Endothelial cell of umbilical vein (primary cell): Measurements from ENCODE around the gene GRID1. TPM values are rescaled to one million over a fixed set of nuclear protein-coding genes. Genes with fewer than 3 reads are reported as not detected.

Experiments used
- BruUV-seq: library from RNA; stranded (reverse); fragments of 400-500 nt; replicated peaks from 2 replicates; lab custom pipeline; 2021; lab: Mats Ljungman, UMichigan
- CTCF ChIA-PET: fragments of 300-600, 350-600 bp; sonication (Branson Sonifier 250); formaldehyde crosslinking; loops from one replicate; lab custom pipeline; 2021; ENCODE audit warnings: antibody characterized with exemption, inconsistent platforms; lab: Charles Lee
- POLR2A ChIA-PET: fragments of 300-600, 350-600 bp; sonication (Branson Sonifier 250); formaldehyde crosslinking; loops from one replicate; lab custom pipeline; 2021; ENCODE audit warnings: antibody characterized with exemption, inconsistent platforms; lab: Charles Lee
- DNase-seq: peaks from one replicate; pipeline ENCODE4 v3.0.0-alpha.2; 2011; ENCODE audit warnings: low read depth, low spot score
- FAIRE-seq: peaks from 2 replicates; lab custom pipeline; 2011; peaks lifted over from hg19 to GRCh38; lab: Jason Lieb, UNC
- H2AFZ ChIP-seq: 2 replicates; pipeline ENCODE4 v1.6.0; 2012; ENCODE audit warnings: low read depth, low read length, control low read depth, inconsistent platforms
- H3K27ac ChIP-seq: 2 replicates; pipeline ENCODE4 v1.5.1; 2011; ENCODE audit warnings: low read depth, mild to moderate bottlenecking, control low read depth, low read length, moderate library complexity; ENCODE audit not compliant: insufficient read depth
- H3K27me3 ChIP-seq, 2 experiments: 2 replicates each; pipeline versions ENCODE4 v1.6.0 to v1.6.1; 2011; ENCODE audit warnings: low read length in 2 of 2, mixed read lengths in 1 of 2; ENCODE audit not compliant: control insufficient read depth in 2 of 2, insufficient read depth in 2 of 2
- H3K36me3 ChIP-seq, 2 experiments: 2 replicates in 1 of 2; 3 replicates in 1 of 2; pipeline ENCODE4 v1.5.1; 2011; ENCODE audit warnings: low read length in 2 of 2, mild to moderate bottlenecking in 1 of 2, moderate library complexity in 1 of 2; ENCODE audit not compliant: control insufficient read depth in 2 of 2, insufficient read depth in 2 of 2; ENCODE audit errors: extremely low read depth in 1 of 2
- H3K4me1 ChIP-seq: 3 replicates; pipeline ENCODE4 v1.5.1; 2011; ENCODE audit warnings: mild to moderate bottlenecking, low read length; ENCODE audit not compliant: control insufficient read depth, insufficient read depth; ENCODE audit errors: extremely low read depth
- H3K4me2 ChIP-seq: 2 replicates; pipeline ENCODE4 v1.6.1; 2011; ENCODE audit warnings: low read length, control low read depth, mixed read lengths; ENCODE audit not compliant: insufficient read depth
- H3K4me3 ChIP-seq, 3 experiments: fragments of 200-600 bp in 1 of 3; sonication (generic), shearing (Covaris generic) in 1 of 3; replicated peaks in 1 of 3; 2 replicates each; pipeline ENCODE4 v1.5.1; 2011 to 2016; ENCODE audit warnings: control low read depth in 3 of 3, low read length in 3 of 3, mild to moderate bottlenecking in 2 of 3, inconsistent platforms in 1 of 3, low read depth in 1 of 3, moderate library complexity in 1 of 3; ENCODE audit not compliant: insufficient read depth in 1 of 3
- H3K79me2 ChIP-seq: 2 replicates; pipeline ENCODE4 v1.6.0; 2012; ENCODE audit warnings: low read length, inconsistent platforms; ENCODE audit not compliant: control insufficient read depth, insufficient read depth
- H3K9ac ChIP-seq: replicated peaks from 2 replicates; pipeline ENCODE3; 2011; ENCODE audit warnings: low read length, control low read depth; ENCODE audit not compliant: insufficient read depth; ENCODE audit errors: extremely low read depth
- H3K9me1 ChIP-seq: replicated peaks from 3 replicates; pipeline ENCODE4 v1.6.0; 2011; ENCODE audit warnings: mild to moderate bottlenecking, low read length; ENCODE audit not compliant: control insufficient read depth, insufficient read depth; ENCODE audit errors: extremely low read depth
- H3K9me3 ChIP-seq: replicated peaks from 2 replicates; pipeline ENCODE4 v1.5.1; 2012; ENCODE audit warnings: low read length, inconsistent platforms; ENCODE audit not compliant: control insufficient read depth, insufficient read depth
- H4K20me1 ChIP-seq: replicated peaks from 2 replicates; pipeline ENCODE3; 2011; ENCODE audit warnings: mild to moderate bottlenecking, low read length; ENCODE audit not compliant: control insufficient read depth, insufficient read depth; ENCODE audit errors: extremely low read depth
- CTCF ChIP-seq, 2 donors: IDR thresholded peaks; 1 replicate in 1 of 2; 2 replicates in 1 of 2; pipeline ENCODE4 v1.5.1; 2011; ENCODE audit warnings: low read length in 2 of 2, mild to moderate bottlenecking in 2 of 2, moderate library complexity in 2 of 2, control low read depth in 1 of 2, inconsistent platforms in 1 of 2, low read depth in 1 of 2; ENCODE audit not compliant: insufficient read depth in 1 of 2; ENCODE audit errors: extremely low read depth in 1 of 2
- EZH2 ChIP-seq: IDR thresholded peaks from 2 replicates; pipeline ENCODE4 v1.6.1; 2012; ENCODE audit warnings: borderline replicate concordance, low read depth, mild to moderate bottlenecking, moderate library complexity, low read length, inconsistent platforms; ENCODE audit not compliant: severe bottlenecking
- FOS ChIP-seq: IDR thresholded peaks from 2 replicates; pipeline ENCODE4 v1.6.1; 2011; ENCODE audit warnings: mild to moderate bottlenecking, low read length, moderate library complexity, borderline replicate concordance; ENCODE audit not compliant: insufficient read depth
- GATA2 ChIP-seq: IDR thresholded peaks from 2 replicates; pipeline ENCODE4 v1.7.0; 2011; ENCODE audit warnings: low read depth, mild to moderate bottlenecking, moderate library complexity, mixed read lengths, low read length; ENCODE audit not compliant: insufficient read length, insufficient read depth
- JUN ChIP-seq: IDR thresholded peaks from 2 replicates; pipeline ENCODE4 v1.6.1; 2011; ENCODE audit warnings: borderline replicate concordance, low read depth; ENCODE audit not compliant: insufficient read length, insufficient read depth
- MYC ChIP-seq: IDR thresholded peaks from one replicate; pipeline ENCODE4 v1.6.1; 2011; ENCODE audit warnings: mild to moderate bottlenecking, low read depth, low read length
- POLR2A ChIP-seq: IDR thresholded peaks from 2 replicates; pipeline ENCODE4 v1.6.1; 2012; ENCODE audit warnings: low read depth, mild to moderate bottlenecking, control low read depth, low read length
- POLR2AphosphoS5 ChIP-seq: IDR thresholded peaks from 2 replicates; pipeline ENCODE4 v1.6.1; 2012; ENCODE audit warnings: low read depth, mild to moderate bottlenecking, control low read depth, low read length, moderate library complexity; ENCODE audit not compliant: insufficient read depth
- dilution Hi-C: fragments of 300-500 bp; cut with MboI; formaldehyde crosslinking; loops from one replicate; pipeline ENCODE4 v1.15.0; 2019; ENCODE audit warnings: low sequenced_read_pairs; ENCODE audit not compliant: extremely low pct_ligation_motif_present
- intact Hi-C: fragments of 100-400 bp; cut with micrococcal nuclease; formaldehyde crosslinking; loops from one replicate; pipeline ENCODE4 v1.10.0; 2022
- polyA plus RNA-seq, 4 experiments: library from polyadenylated mRNA; depleted of rRNA in 3 of 4; stranded (reverse) in 3 of 4; unstranded in 1 of 4; fragments of >200 nt; gene quantifications; 2 replicates each; pipeline versions ENCODE4 v1.2.1 to v1.2.3, GENCODE V29; 2011 to 2012; ENCODE audit warnings: missing spikeins in 1 of 4
- total RNA-seq: library from RNA; stranded (reverse); gene quantifications from 2 replicates; pipeline ENCODE4 v1.2.3, GENCODE V29; 2021
- TF ChIP-seq, protein P1 (sequence below): IDR thresholded peaks from 2 replicates; pipeline ENCODE4 v1.6.1; 2011; ENCODE audit not compliant: insufficient read depth, insufficient read length

Gene GRID1
- total and polyA plus RNA-seq, 2 donors (not counting 3 experiments of a cell fraction or from before 2014, with no cell fraction given), result not detected

GRCh38 chr10:85623342-85623741 is 743.3 kb downstream of the GRID1 start:
- FAIRE-seq, result no peak

More at GRCh38 chr10:85623342-85623741, 743.3 kb downstream of the GRID1 start:
- H3K27ac ChIP-seq, result no peak overlapping the region
- no peak overlapping the region for H3K4me2 ChIP-seq
- no peaks in the 10 kb centered on the region for H3K79me2 ChIP-seq
- no peak overlapping the region for H2AFZ ChIP-seq
- dilution Hi-C loops (no loop called here), intact Hi-C loops (no loop called here)
- no peaks in the 10 kb centered on the region for H4K20me1 ChIP-seq
- CTCF ChIA-PET, result interaction anchor here (0.9 kb wide), 1 partner anchor 13 kb away, joined by 3 read pairs; no protein-coding TSS in a partner anchor
- H3K9me3 ChIP-seq, result no peaks in the 10 kb centered on the region
- no peak overlapping the region for H3K4me3 ChIP-seq
- POLR2A ChIA-PET, result no interaction called here
- no peak for TF ChIP-seq GATA2
- TF ChIP-seq, protein P1, sequence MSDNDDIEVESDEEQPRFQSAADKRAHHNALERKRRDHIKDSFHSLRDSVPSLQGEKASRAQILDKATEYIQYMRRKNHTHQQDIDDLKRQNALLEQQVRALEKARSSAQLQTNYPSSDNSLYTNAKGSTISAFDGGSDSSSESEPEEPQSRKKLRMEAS, result no peak
- no peak for TF ChIP-seq EZH2
- TF ChIP-seq JUN, result no peak
- TF ChIP-seq POLR2A, result no peak
- TF ChIP-seq MYC, result no peak
- TF ChIP-seq FOS, result no peak
- TF ChIP-seq POLR2AphosphoS5, result no peak
- TF ChIP-seq CTCF (IDR thresholded peaks at IDR 0.05; ENCODE audit: extremely low read depth in 1 of 2, insufficient read depth in 1 of 2, low read depth in 1 of 2, low read length in 2 of 2), result no peak
- no TSS peak for BruUV-seq
- no peaks in the 10 kb centered on the region for H3K36me3 ChIP-seq
- H3K4me1 ChIP-seq, result no peaks in the 10 kb centered on the region
- no peaks in the 10 kb centered on the region for H3K9me1 ChIP-seq
- no peak for DNase-seq
- no peak overlapping the region for H3K9ac ChIP-seq
- H3K27me3 ChIP-seq, result no peaks in the 10 kb centered on the region
